Stimulated activated CD8-positive, alpha-beta memory T cell treated with anti-CD3 and anti-CD28 coated beads, Interleukin-15, amount 100 ng/mL, for 4 hours (primary cell): ENCODE data around the gene RNF144B.
"Not testable (repeated sequence)": the region's sequence is repeated elsewhere in the genome, so short reads cannot be mapped to it uniquely, and the experiment has no call there.

ENCODE experiments used
- DNase-seq, 2 donors: peaks; one replicate each; pipeline ENCODE4 v3.0.0-alpha.2; 2020; ENCODE audit warnings: low read depth in 2 of 2

The RNF144B gene

DNA sequence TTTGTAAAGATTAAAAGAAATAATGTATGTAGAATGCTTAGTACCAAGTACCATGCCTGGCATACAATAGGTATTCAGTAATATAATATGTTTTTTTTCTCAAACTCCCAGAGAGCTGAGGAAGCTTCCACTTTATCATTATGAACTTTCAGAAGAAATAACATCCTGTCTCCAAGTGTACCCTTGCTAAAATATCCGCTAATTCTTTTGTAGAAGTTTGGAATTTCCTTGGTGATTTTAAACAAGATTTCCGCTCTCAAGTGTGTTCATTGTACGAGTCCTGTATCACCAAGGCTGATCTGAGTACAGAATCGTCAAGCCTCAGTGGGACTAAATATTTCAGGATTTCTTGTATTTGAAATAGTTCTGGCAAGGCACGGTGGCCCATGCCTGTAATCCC, 16.1 kb upstream of the RNF144B start:
- DNase-seq: no peak

DNA sequence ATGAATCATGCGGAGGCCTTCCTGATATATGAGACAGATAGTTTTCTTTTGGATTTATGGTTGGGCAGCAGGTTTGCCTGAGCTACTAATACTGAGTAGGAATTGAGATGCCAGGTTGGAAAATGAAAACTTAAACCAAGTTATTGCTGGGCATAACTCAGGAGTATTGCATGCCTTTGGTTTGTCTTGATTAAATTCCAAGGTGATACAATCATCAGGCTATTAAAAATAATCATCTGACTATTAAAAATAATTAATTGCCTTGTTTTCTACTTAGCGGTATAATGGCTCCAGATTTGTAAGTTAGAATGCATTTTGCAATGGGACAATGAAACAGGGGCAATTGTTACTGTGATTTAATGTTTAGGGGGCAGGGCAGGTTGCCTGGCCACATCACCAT, 15.5 kb upstream of the RNF144B start:
- no peak for DNase-seq

DNA sequence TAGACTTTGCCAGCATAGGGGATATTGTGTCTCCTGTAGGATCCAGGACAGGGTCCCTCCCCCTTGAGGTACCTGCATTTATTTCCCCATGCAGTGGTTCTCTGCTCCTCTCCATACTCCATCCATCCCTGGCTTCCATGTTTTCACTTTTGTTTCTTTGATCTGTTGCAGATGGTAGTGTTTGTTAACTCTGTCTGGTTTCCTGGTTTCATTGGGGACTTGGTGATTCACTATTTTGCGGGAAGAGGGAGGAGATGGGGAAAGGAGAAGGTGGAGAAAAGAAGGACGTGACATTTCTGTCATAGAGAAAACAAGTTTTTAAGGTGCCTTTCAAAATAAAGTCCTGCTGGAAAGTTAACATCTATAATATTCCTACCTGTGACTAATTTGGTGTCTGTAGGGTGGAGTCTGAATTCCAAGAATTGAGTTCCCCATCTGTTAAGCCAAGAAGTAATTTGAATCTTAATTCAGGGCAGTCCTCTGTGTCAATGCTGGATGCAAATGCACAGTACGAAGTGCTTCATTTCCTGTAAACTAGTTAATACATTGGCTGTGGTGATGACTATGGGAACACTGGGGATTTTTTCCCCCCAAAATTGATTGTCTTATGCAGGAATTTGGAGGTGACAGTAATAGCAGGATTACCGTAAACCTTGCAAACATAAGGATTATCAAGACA, 6.9 kb upstream of the RNF144B start:
- DNase-seq: no peak

DNA sequence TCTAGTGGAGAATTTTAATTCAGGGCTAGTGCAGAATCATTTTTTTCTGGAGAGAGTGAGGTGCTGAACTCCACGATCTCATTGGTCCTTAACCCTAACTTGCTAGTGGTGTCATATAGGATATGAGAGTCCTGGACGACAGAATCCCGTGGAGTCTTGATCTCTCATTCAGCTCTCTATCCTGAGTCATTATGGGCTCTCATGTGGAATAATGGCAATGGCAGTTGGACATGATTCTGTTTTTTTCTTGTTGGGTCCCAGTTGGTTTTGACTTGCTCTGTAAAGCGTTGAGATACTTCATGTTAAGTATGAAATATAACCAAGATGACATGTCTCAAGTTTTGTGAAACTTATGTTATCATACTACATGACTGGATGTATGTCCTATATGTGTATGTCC, 6.3 kb upstream of the RNF144B start:
- DNase-seq: no peak

- no peak for DNase-seq
Observed at GRCh38 chr6:18383441-18383840, 3.7 kb upstream of the RNF144B start.

GRCh38 chr6:18384621-18385020, 2.5 kb upstream of the RNF144B start:
- DNase-seq: no peak

GRCh38 chr6:18386298-18386976, 713 bp upstream of the RNF144B start:
- no peak for DNase-seq

DNA sequence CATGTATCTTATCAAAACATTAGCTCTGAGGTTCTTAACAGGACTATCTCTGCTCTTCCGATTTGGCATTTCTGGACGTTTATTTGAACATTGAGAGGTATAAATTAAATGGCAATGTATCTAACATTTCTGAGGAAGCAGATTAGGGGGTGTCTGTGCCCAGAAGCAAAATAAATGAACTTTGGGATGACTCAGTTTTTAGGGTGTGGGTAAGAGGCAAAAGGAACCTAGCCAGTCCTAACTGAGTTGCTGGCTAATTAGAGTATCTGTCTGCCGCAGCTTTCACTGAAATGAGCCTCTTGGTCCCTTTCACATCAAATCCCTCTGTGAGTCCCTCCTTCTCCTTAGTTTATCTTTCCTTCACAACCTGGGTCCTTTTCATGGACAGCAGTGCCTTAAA, 1.1 kb downstream of the RNF144B start:
- DNase-seq: no peak

- DNase-seq: no peak
Observed at GRCh38 chr6:18388942-18389341, 1.8 kb downstream of the RNF144B start.

- no peak for DNase-seq
Observed at GRCh38 chr6:18389479-18389878, 2.3 kb downstream of the RNF144B start.

DNA sequence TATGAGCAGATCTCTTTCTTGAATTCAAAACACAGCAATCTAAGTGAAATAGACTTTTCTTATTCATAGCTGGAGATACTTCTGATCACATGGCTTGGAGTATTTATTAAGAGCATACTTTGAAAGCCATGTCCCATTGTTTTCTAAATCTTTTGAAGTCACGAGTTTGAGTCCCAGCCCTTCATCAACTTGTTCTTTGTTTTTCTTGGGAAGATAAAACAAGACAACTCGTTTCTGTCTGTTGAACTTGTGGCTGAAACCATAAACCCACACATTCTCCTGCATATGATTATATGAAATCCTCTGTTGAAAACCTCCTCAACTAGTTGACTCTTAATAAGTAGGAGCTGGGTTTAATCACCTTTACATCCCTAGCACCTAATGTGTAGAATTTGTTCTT, 3.3 kb downstream of the RNF144B start:
- no peak for DNase-seq

GRCh38 chr6:18391023-18391422, 3.9 kb downstream of the RNF144B start:
- no peak for DNase-seq

DNA sequence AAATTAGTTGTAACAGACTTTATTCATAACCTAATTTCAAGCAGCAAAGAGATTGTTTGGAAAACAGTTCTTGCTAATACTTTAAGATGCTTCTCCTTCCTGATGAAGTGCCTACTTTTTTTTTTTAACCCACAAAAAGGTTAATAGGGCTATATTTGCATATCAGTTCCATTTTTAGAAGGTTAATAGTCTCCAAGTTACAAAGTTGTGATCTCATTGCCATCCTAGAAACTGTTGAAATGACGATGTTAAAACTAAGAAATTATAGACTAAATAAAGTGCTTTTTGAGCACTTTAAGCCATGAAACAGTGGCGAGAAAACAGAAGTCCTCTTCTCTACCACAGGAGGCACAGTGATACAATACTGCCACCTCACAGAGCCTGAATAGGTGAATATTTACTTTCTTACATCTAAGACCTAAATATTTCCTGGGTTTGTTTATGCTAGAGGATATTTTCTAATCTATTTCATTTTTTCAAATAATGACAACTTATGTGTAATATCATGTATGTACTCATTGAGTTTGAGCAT, 5.3 kb downstream of the RNF144B start:
- no peak for DNase-seq

DNA sequence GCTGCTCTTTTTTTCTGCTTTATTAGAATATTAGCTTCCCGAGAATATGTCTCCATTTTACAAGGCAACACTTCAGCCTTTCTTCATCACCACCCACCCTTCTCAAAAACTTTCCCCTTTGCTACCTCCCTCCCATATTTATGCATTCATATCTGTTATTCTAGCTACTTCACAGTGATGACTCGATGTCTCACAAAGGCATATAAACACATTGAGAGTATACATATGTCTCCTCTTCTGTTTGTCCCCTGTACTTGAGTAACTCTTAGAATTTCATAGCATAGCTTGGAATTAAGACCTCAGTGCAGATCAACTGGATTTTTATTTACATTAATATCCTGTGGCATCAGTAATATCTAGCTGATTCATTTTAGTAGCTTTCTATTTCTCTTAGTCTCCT, 6.5 kb downstream of the RNF144B start:
- DNase-seq: no peak

- no peak for DNase-seq
Observed at GRCh38 chr6:18395177-18395855, 8.2 kb downstream of the RNF144B start.

DNA sequence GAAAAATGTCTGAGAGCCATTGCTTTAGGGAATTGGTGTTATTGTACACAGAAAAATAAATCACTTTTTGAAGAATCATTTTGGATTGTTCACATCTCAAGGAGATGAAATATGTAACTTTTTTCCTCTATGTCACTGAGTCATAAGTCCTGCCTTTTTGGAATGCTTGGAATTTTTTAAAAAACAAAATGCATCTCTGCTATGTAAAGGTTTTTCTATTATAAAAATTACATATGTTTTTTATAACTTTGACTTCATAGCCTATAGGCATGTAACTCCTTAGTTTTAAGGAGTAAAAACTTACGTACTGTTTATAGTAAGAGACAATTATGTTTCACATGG, 8.7 kb downstream of the RNF144B start:
- DNase-seq: no peak

DNA sequence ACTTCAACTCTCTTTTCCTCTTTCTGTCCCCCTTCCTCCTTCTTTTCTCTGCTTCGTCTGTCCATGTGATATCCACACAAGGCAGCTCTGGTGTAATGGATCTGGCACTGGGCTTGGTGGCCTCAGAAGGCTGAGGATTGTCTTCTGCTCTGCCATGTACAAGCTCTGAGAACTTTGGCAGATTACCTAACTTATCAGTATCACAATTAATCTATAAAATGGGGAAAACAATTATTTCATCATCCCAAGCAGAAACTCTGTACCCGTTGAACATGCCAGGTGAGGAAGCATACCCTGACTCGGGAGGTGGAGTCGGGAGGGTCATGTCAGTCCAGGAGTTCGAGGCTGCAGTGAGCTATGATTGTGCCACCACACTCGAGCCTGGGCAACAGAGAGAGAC, 10.6 kb downstream of the RNF144B start:
- DNase-seq: no peak

DNA sequence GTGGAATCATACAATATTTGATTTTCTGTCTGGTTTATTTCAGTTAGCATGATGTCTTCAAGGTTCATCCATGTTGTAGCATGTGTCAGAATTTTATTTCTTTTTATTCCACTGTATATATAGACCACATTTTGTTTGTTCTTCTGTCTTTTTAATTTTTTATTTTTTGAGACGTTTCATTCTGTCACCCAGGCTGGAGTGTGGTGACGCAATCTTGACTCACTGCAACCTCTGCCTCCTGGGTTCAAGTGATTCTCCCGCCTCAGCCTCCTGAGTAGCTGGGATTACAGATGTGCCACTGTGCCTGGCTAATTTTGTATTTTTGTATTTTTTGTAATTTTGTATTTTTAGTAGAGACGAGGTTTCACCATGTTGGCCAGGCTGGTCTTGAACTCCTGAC, 11.1 kb downstream of the RNF144B start:
- not testable (repeated sequence) for DNase-seq

GRCh38 chr6:18400831-18401446, 13.8 kb downstream of the RNF144B start:
- DNase-seq: no peak

DNA sequence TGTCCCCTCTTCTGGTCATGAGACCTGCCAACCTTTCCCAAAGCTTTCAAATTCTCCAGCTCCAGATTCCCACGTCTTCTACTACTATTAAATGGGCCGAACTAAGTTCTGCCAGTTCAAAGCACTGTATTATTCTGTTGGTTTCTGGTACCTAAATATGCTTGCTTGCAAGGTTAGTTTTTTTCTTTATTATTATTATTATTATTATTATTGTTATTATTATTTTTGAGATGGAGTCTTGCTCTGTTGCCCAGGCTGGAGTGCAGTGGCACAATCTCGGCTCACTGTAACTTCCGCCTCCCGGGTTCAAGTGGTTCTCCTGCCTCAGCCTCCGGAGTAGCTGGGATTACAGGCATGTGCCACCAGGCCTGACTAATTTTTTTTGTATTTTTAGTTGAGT, 17.8 kb downstream of the RNF144B start:
- not testable (repeated sequence) for DNase-seq

- no peak for DNase-seq
Observed at GRCh38 chr6:18405477-18406293, 18.5 kb downstream of the RNF144B start.
